Skeletal muscle tissue (tissue), 4 donors: ENCODE results near the gene CFAP46. TPM values are rescaled to one million over a fixed set of nuclear protein-coding genes. Genes with fewer than 3 reads are reported as not detected.
"Not testable (repeated sequence)": the region's sequence is repeated elsewhere in the genome, so short reads cannot be mapped to it uniquely, and the experiment has no call there.

Experiments used
- H3K27ac ChIP-seq: one replicate; pipeline ENCODE4 v1.7.0; 2013; ENCODE audit warnings: mild to moderate bottlenecking, low read depth, low read length, inconsistent platforms
- H3K27me3 ChIP-seq, 3 donors: one replicate each; pipeline ENCODE4 v1.7.0; 2013; ENCODE audit warnings: low read length in 3 of 3; ENCODE audit not compliant: control insufficient read depth in 3 of 3, insufficient read depth in 3 of 3
- H3K36me3 ChIP-seq, 3 donors: one replicate each; pipeline ENCODE4 v1.7.0; 2013; ENCODE audit warnings: low read length in 3 of 3; ENCODE audit not compliant: control insufficient read depth in 3 of 3, insufficient read depth in 3 of 3
- H3K4me1 ChIP-seq, 3 donors: one replicate each; pipeline ENCODE4 v1.7.0; 2013; ENCODE audit warnings: low read length in 3 of 3, mild to moderate bottlenecking in 3 of 3; ENCODE audit not compliant: control insufficient read depth in 3 of 3, insufficient read depth in 3 of 3
- H3K4me3 ChIP-seq, 3 donors: one replicate each; pipeline ENCODE4 v1.7.0; 2013; ENCODE audit warnings: low read length in 3 of 3
- H3K9ac ChIP-seq, 3 donors: one replicate each; pipeline ENCODE4 v1.7.0; 2013; ENCODE audit warnings: low read length in 3 of 3, mild to moderate bottlenecking in 3 of 3, moderate library complexity in 2 of 3, low read depth in 1 of 3
- H3K9me3 ChIP-seq, 3 donors: one replicate each; pipeline ENCODE4 v1.7.0; 2013; ENCODE audit warnings: low read length in 3 of 3; ENCODE audit not compliant: control insufficient read depth in 3 of 3
- total RNA-seq: library from RNA; depleted of rRNA; stranded (reverse); fragments of >200 nt; gene quantifications from one replicate; pipeline ENCODE4 v1.2.3, GENCODE V29; 2014
- donor health status: Osteomylitis.

The CFAP46 gene
- total RNA-seq, 1 donor from 2014 or later, result not detected

DNA sequence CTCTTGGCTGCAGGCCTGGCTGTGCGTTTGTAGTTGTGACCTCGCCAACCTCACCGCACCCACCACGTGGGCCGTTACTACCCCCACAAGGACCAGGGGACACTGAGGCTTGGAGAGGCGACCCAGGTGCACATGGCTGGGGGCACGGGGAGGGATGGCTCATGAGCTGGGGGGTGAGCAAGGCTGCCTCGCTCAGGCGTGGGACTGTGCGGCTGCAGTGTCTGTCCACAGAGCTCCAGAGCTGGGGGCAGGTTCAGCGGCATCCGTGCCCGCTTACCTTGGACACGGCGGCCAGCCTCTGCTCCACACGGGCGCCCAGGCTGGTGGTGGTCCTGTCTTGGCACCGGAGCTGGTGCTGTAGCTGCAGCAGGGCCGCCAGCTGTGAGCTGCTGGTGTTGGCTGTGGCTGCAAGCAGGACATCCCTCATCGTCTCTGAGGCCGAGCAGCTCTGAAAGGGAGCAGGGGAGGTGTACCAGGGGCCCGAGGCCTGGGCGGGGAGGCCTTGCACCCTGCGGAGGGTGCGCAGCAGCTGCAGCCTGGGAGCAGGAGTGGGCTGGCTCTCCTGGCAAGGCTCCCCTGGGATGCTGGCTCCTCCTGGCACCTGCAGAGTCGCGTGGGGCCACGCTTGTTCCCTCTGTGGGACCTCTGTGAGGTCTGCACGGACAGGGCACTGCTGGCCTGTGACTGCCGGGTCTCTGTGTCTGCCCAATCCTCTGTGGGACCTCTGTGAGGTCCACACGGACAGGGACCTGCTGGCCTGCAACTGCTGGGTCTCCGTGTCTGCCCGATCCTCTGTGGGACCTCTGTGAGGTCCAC, 96.4 kb downstream of the CFAP46 start:
- Histone ChIP-seq H3K9ac (no peak overlapping the region), H3K4me3 (no peak overlapping the region), H3K27ac (no peak overlapping the region), H3K36me3 (no peaks in the 10 kb centered on the region), H3K9me3 (peaks cover 2 to 6% (median 4%) of the 10 kb centered on the region in 3 donors), H3K4me1 (no peaks in the 10 kb centered on the region), H3K27me3 (peaks cover 21 to 58% (median 57%) of the 10 kb centered on the region in 3 donors)

DNA sequence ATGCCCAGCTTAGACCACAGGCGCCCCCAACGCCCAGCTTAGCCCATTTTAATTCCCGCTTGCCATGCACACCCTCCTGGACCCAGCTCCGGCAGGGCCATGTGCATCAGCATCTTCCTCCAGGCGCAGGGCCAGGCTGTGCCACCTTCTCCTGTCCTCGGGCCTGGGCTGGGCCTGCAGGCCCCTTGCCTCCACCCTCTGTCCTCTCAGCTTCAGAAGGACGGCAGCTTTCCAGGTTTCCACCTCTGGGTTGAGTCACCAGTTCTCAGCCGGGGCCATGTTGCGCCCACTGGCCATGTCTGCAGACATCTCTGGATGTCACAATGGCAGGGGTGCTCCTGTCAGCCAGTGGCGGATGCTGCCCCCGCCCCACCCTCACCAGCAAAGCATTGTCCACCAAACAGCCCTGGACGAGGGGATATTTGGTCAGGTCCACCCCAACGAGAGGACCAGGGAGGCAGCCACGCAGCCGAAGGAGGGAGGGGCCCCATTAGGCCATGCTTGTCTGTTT, 97.3 kb downstream of the CFAP46 start:
- Histone ChIP-seq H3K27me3 (peaks cover 19 to 57% (median 54%) of the 10 kb centered on the region in 3 donors), H3K4me1 (no peaks in the 10 kb centered on the region), H3K27ac (no peak overlapping the region), H3K9me3 (peaks cover 2 to 6% (median 4%) of the 10 kb centered on the region in 3 donors), H3K36me3 (no peaks in the 10 kb centered on the region), H3K9ac (no peak overlapping the region), H3K4me3 (no peak overlapping the region)

DNA sequence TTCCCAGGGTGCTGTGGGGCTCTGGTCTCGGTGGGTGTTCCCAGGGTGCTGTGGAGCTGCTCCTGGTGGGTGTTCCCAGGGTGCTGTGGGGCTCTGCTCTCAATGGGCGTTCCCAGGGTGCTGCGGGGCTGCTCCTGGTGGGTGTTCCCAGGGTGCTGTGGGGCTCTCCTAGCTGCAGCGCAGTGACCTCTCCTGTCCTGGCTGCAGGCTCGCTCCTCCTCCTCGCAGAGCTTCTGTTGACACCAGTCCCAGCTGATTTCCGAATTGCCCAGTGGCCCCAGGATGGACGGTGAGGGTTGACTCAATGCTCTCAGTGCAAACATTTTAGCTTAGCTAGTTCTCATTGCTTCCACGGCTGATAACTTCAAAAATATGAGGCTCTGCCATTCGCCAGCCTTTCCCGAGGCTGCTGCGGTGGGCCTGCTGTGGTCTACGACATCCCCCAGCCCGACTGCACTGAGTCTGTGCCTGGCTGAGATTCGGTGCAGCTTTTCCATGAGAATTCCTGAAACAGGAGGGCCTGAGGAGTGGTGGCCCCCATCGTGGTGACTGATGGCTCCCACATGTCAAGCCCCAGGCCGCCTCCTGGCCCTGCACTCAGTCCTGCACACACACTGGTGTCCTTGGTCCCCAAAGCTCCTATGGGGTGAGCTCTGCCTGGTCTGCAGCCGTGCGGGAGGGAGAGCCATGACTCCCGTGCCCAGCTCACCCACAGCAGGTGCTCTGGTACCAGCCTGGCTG, 98.1 kb downstream of the CFAP46 start:
- Histone ChIP-seq H3K27me3 (peaks cover 19 to 50% (median 46%) of the 10 kb centered on the region in 3 donors), H3K4me1 (no peaks in the 10 kb centered on the region), H3K4me3 (no peak overlapping the region), H3K27ac (no peak overlapping the region), H3K9me3 (peaks cover 2 to 6% (median 4%) of the 10 kb centered on the region in 3 donors), H3K9ac (no peak overlapping the region), H3K36me3 (no peaks in the 10 kb centered on the region)

DNA sequence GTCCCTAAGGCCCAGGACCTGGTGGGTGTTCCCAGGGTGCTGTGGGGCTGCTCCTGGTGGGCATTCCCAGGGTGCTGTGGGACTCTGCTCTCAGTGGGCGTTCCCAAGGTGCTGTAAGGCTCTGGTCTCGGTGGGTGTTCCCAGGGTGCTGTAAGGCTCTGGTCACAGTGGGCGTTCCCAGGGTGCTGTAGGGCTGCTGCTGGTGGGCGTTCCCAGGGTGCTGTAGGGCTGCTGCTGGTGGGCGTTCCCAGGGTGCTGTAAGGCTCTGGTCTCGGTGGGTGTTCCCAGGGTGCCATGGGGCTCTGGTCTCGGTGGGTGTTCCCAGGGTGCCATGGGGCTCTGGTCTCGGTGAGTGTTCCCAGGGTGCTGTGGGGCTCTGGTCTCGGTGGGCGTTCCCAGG, 99.1 kb downstream of the CFAP46 start:
- H3K27me3 ChIP-seq, result peaks cover 17 to 50% (median 41%) of the 10 kb centered on the region in 3 donors
- not testable (repeated sequence) for H3K27ac ChIP-seq

DNA sequence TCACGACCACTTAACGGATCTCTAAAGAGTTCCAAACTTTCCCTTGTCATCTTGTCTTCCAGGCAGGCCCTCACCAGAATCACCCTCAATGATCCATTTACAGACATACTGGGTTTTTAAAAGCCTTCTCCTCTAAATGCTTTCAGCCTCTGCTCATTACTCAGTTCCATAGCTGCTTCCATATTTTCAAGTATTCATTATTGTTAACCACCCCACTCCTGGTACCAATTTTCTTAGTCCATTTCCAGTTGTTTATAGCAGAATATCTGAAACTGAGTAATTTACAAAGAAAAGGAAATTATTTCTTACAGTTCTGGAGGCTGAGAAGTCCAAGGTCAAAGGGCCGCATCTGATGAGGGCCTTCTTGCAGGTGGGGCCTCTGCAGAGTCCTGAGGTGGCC, 100.0 kb downstream of the CFAP46 start:
- peaks cover 2 to 8% (median 4%) of the 10 kb centered on the region in 3 donors for H3K9me3 ChIP-seq
- peaks cover 0 to 5% (median under 1%) of the 10 kb centered on the region in 3 donors for H3K4me1 ChIP-seq
- H3K9ac ChIP-seq, result no peak overlapping the region
- H3K36me3 ChIP-seq, result no peaks in the 10 kb centered on the region
- H3K27ac ChIP-seq, result no peak overlapping the region
- H3K4me3 ChIP-seq, result no peak overlapping the region
- H3K27me3 ChIP-seq, result peaks cover 11 to 41% (median 34%) of the 10 kb centered on the region in 3 donors

More for the DNA sequence above, 99.1 kb downstream of the CFAP46 start:
- not testable (repeated sequence) for H3K4me3 ChIP-seq, H3K9ac ChIP-seq, H3K9me3 ChIP-seq, H3K4me1 ChIP-seq, H3K36me3 ChIP-seq

DNA sequence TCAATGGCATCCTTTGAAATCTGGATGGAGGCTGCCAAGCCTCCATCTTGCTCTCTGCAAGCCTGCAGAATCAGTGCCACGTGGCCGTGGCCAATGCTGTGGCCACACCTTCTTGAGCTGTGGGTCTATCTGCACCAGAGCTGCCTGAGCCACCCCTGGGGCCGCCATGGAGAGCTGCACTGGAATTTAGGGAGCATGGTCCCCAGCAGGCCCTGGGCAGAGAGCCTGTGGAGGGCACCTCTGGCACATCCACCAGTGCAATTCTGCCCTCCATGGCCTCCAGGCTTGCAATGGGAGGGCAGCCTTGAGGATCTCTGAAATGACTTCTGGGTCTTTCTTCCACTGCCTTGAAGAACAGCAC, 100.8 kb downstream of the CFAP46 start:
- peaks cover 2 to 9% (median 4%) of the 10 kb centered on the region in 3 donors for H3K9me3 ChIP-seq
- peaks cover 11 to 36% (median 27%) of the 10 kb centered on the region in 3 donors for H3K27me3 ChIP-seq
- no peak overlapping the region for H3K4me3 ChIP-seq
- H3K27ac ChIP-seq, result no peak overlapping the region
- H3K4me1 ChIP-seq, result peaks cover 3 to 9% (median 7%) of the 10 kb centered on the region in 3 donors
- no peak overlapping the region for H3K9ac ChIP-seq
- no peaks in the 10 kb centered on the region for H3K36me3 ChIP-seq

DNA sequence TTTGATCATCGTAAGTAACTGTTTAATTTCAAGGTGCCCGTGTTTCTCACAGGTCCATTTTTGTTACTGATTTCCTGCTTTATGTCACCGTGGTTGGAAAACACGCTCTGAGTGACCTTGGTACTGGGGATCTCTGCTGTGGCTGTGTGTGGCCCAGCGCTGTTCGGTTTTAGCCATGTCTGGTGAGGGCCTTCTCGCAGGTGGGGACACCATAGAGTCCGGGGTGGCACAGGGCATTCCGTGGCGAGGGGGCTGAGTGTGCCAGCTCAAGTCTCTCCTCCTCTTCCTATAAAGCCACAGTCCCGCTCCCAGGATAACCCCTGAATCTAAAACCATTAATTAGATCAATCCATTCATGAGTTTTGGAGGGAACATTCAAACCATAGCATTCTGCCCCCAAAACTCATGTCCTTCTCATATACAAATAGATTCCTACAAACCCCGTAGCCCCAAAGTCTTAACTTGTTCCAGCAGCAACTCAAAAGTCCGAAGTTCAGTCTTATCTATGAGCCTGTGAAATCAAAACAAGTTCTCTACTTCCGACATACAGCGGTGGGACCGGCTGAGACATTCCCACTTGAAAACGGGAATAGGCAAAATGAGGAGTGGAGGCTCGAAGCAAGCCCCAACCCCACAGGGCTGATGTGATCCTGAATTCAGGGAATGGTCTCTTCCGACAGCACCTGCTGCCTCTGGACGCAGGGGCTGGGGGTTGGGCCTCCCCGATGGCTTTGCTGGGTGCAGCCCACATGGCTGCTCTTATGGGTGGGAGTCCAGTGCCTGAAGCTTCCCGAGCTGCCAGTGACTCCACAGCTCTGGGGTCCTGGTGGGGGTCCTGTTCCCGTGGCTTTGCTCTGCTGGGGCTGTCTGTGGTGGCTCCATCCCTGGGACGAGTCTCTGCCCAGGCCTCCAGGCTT, 101.4 kb downstream of the CFAP46 start:
- peaks cover 8 to 12% (median 12%) of the 10 kb centered on the region in 3 donors for H3K4me1 ChIP-seq
- H3K36me3 ChIP-seq, result no peaks in the 10 kb centered on the region
- H3K9me3 ChIP-seq, result peaks cover 2 to 9% (median 4%) of the 10 kb centered on the region in 3 donors
- H3K27ac ChIP-seq, result no peak overlapping the region
- no peak overlapping the region for H3K9ac ChIP-seq
- peaks cover 8 to 35% (median 21%) of the 10 kb centered on the region in 3 donors for H3K27me3 ChIP-seq
- H3K4me3 ChIP-seq, result no peak overlapping the region

DNA sequence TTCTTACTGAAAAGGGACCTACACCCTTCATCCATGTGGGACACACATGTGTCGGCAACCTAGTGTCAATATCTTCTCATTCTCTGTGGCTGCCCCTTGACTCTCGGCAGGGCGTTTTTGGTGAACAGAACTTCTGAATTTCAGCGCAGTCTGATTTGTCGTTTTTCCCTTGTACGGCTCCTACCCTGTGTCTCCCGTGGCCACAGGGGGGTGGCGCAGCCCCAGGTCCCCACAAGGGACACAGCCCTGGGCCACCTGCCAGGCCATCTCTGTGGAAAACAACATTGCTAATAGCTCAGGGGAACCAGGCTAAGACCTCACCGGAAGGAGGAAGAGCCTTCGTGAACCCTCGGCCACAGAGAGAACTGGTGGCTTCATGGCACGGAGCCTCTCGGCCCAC, 103.3 kb downstream of the CFAP46 start:
- Histone ChIP-seq H3K9me3 (peaks cover 2 to 9% (median 4%) of the 10 kb centered on the region in 3 donors), H3K9ac (no peak overlapping the region), H3K4me3 (no peak overlapping the region), H3K27ac (no peak overlapping the region), H3K4me1 (peaks cover 8 to 15% (median 12%) of the 10 kb centered on the region in 3 donors), H3K36me3 (no peaks in the 10 kb centered on the region), H3K27me3 (peaks cover 5 to 29% (median 5%) of the 10 kb centered on the region in 3 donors)

DNA sequence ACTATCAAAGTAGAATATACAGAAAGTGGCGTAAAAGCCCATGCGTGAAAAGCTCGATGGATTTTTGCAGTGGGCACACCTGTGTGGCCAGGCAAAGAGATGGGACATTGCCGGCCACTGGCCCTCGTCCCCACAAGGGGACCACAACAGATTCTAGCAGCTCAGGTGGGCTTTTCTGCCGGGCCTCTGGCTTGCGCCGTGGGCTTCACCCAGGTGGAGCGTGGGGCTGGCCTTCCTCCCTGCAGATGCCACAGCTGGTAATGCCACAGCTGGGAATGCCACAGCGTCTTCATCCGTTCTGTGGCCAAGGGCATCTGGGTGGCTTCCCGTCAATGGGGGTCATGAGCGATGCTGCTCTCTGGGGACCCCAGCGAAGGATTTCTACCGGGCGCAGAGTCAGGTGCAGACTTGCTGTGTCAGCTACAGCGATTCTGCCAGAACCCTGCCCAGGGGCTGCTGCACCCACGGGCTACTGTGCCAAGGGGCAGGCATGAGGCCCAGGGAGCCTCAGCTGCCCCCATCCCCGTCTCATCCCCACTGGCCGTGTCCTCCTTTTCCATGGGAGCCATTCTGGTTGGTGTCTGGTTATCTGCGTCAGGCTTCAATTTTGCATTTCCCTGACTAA, 103.9 kb downstream of the CFAP46 start:
- Histone ChIP-seq H3K27ac (no peak overlapping the region), H3K27me3 (peaks cover 3 to 34% (median 5%) of the 10 kb centered on the region in 3 donors), H3K36me3 (peaks cover 0 to 4% (median 0%) of the 10 kb centered on the region in 3 donors), H3K4me1 (peaks cover 8 to 15% (median 12%) of the 10 kb centered on the region in 3 donors), H3K4me3 (no peak overlapping the region), H3K9me3 (peaks cover 2 to 9% (median 4%) of the 10 kb centered on the region in 3 donors), H3K9ac (no peak overlapping the region)
